Psoas muscle (tissue), 8 donors: ENCODE measurements around the gene TSPO2. TPM values are rescaled to one million over a fixed set of nuclear protein-coding genes. Genes with fewer than 3 reads are reported as not detected.

Source experiments
- ATAC-seq, 4 donors: fragments of 200-7000 bp; cut with Tn5 transposase; one replicate each; pipeline ENCODE4 v1.9.1; 2020; ENCODE audit warnings: moderate library complexity in 3 of 4, mild to moderate bottlenecking in 2 of 4
- DNase-seq, 2 donors: peaks; one replicate each; pipeline ENCODE4 v3.0.0-alpha.2; 2020
- H3K27ac ChIP-seq: fragments of 200-600 bp; one replicate; pipeline ENCODE4 v1.8.0; 2022
- H3K27me3 ChIP-seq, 3 donors: fragments of 200-600 bp in 1 of 3; one replicate each; pipeline versions ENCODE4 v1.6.1 to v1.8.0; 2013 to 2022; ENCODE audit warnings: low read length in 2 of 3, mild to moderate bottlenecking in 2 of 3, moderate library complexity in 1 of 3; ENCODE audit not compliant: insufficient read depth in 3 of 3
- H3K36me3 ChIP-seq, 2 donors: fragments of 200-600 bp in 1 of 2; one replicate each; pipeline versions ENCODE4 v1.6.1 to v1.8.0; 2013 to 2022; ENCODE audit warnings: low read depth in 1 of 2, mild to moderate bottlenecking in 1 of 2, moderate library complexity in 1 of 2; ENCODE audit not compliant: insufficient read depth in 1 of 2
- H3K4me1 ChIP-seq: fragments of 200-600 bp; one replicate; pipeline ENCODE4 v1.8.0; 2022
- H3K4me3 ChIP-seq: fragments of 200-600 bp; one replicate; pipeline ENCODE4 v1.8.0; 2022; ENCODE audit warnings: mild to moderate bottlenecking
- H3K9me3 ChIP-seq: fragments of 200-600 bp; one replicate; pipeline ENCODE4 v1.8.0; 2022
- CTCF ChIP-seq: fragments of 200-600 bp; IDR thresholded peaks from one replicate; pipeline ENCODE4 v1.8.0; 2022; ENCODE audit warnings: antibody characterized with exemption
- WGBS, 3 donors: extraction: QIAGEN DNeasy Blood & Tissue Kit; methylation state at CpG; one replicate each; pipeline versions ENCODE4 v1.1.6 to v1.1.7; 2013; 5-methylcytosine and 5-hydroxymethylcytosine counted together
- intact Hi-C, 2 donors: fragments of 100-400 bp; cut with DNase I; formaldehyde crosslinking; loops; one replicate each; pipeline versions ENCODE4 v1.11.0 to v1.14.2; 2022
- polyA plus RNA-seq, 3 donors: library from polyadenylated mRNA; stranded (reverse); fragments of 200-250 nt; gene quantifications; one replicate each; pipeline ENCODE4 v1.2.3, GENCODE V29; 2013
- total RNA-seq, 4 donors: library from RNA; stranded (reverse); fragmentation: NEBNext Ultra II Directional in 2 of 4; extraction: Animal tissue kit (Norgen Biotek cat#: 25700) in 2 of 4; gene quantifications; one replicate each; pipeline versions ENCODE4 v1.2.1 to v1.2.4, GENCODE V29; 2021 to 2023
- donor health status: healthy with polysubstance abuse.
- donor health status: DM: no; HTN: no; CAD: no; lungs with moderate emphysema.
- donor health status: Bipolar disorder and iron deficiency.
- donor health status: healthy.
- donor health status: DM: yes; HTN: yes; CAD: no.
- donor health status: DM: no; HTN: no; CAD: no.
- donor health status: DM: no; HTN: no; CAD: no.
- donor health status: DM: yes; HTN: yes; CAD: no.

Gene TSPO2
- total and polyA plus RNA-seq, 7 donors = 0.27 TPM; not detected in 6

- H3K4me3 ChIP-seq = no peak overlapping the region
- peaks cover 22% of the 10 kb centered on the region for H3K4me1 ChIP-seq
- no peaks in the 10 kb centered on the region for H3K27me3 ChIP-seq
- WGBS, 3 donors = 98% methylated on average over 2 of the region's 2 CpGs
- no peaks in the 10 kb centered on the region for H3K36me3 ChIP-seq
- no peak for TF ChIP-seq CTCF
- intact Hi-C loops = no loop called here
- no peak for ATAC-seq
- DNase-seq = no peak
- H3K27ac ChIP-seq = no peak overlapping the region
- no peaks in the 10 kb centered on the region for H3K9me3 ChIP-seq
Observed at GRCh38 chr6:41047306-41047705, 5.0 kb downstream of the TSPO2 start.

- no peak for TF ChIP-seq CTCF
- intact Hi-C loops = no loop called here
- Histone ChIP-seq H3K9me3 (no peaks in the 10 kb centered on the region), H3K36me3 (no peaks in the 10 kb centered on the region), H3K27ac (peak overlapping the region; percentile 99), H3K4me1 (peaks cover 28% of the 10 kb centered on the region), H3K4me3 (no peak overlapping the region), H3K27me3 (no peaks in the 10 kb centered on the region)
- WGBS, 3 donors = 42 to 55% (median 48%) methylated on average over 9 of the region's 9 CpGs
- no peak for DNase-seq
- no peak for ATAC-seq
Observed at GRCh38 chr6:41047745-41048732, 5.8 kb downstream of the TSPO2 start.

GRCh38 chr6:41049521-41049920 lies 7.3 kb downstream of the TSPO2 start:
- ATAC-seq (peak; percentile 16 to 20 (median 18)), DNase-seq (no peak)
- Histone ChIP-seq H3K4me3 (no peak overlapping the region), H3K36me3 (no peaks in the 10 kb centered on the region), H3K4me1 (peaks cover 28% of the 10 kb centered on the region), H3K9me3 (no peaks in the 10 kb centered on the region), H3K27me3 (no peaks in the 10 kb centered on the region), H3K27ac (peak overlapping the region; percentile 99)
- 8 to 40% (median 30%) methylated on average over 1 of the region's 1 CpG for WGBS, 3 donors
- no peak for TF ChIP-seq CTCF
- intact Hi-C loops = no loop called here

- Histone ChIP-seq H3K9me3 (no peaks in the 10 kb centered on the region), H3K4me3 (no peak overlapping the region), H3K4me1 (peaks cover 28% of the 10 kb centered on the region), H3K36me3 (no peaks in the 10 kb centered on the region), H3K27me3 (no peaks in the 10 kb centered on the region), H3K27ac (peak overlapping the region; percentile 99)
- intact Hi-C loops = no loop called here
- WGBS, 3 donors = 45 to 66% (median 48%) methylated on average over 7 of the region's 7 CpGs
- TF ChIP-seq CTCF = no peak
- DNase-seq (no peak), ATAC-seq (no peak)
Observed at GRCh38 chr6:41049955-41050354, 7.7 kb downstream of the TSPO2 start.
